ENCODE measurements around the gene KDR.

GRCh38 chr4:55125763-55126541, 557 bp upstream of the KDR start:
- TF ChIP-seq CTCF (IDR thresholded peaks at IDR 0.05 in 2 of 3, conservative IDR thresholded peaks at IDR 0.05 in 1 of 3; ENCODE audit: control insufficient read depth in 2 of 3, extremely low read depth in 1 of 3, insufficient read depth in 1 of 3, low read depth in 3 of 3, low read length in 3 of 3) (no peak), MAX (IDR thresholded peaks at IDR 0.05; ENCODE audit: low read depth, low read length) (no peak), MTA2 (IDR thresholded peaks at IDR 0.05; ENCODE audit: low read depth) (no peak), SREBF2 (IDR thresholded peaks at IDR 0.05; ENCODE audit: low read length) (no peak), ZBED1 (IDR thresholded peaks at IDR 0.05; ENCODE audit: borderline replicate concordance) (no peak), HDAC6 (IDR thresholded peaks at IDR 0.05; ENCODE audit: unreplicated experiment) (no peak), CUX1 (IDR thresholded peaks at IDR 0.05; ENCODE audit: insufficient replicate concordance, low read depth, low read length) (no peak), EZH2 (IDR thresholded peaks at IDR 0.05; ENCODE audit: borderline replicate concordance, control insufficient read depth, low read depth, low read length) (no peak), E2F4 (IDR thresholded peaks at IDR 0.05; ENCODE audit: low read depth, low read length) (no peak), SIN3A (IDR thresholded peaks at IDR 0.05; ENCODE audit: low read depth, low read length) (no peak)
